Measurements from ENCODE around the gene GNG7.
"Not testable (repeated sequence)": the region's sequence is repeated elsewhere in the genome, so short reads cannot be mapped to it uniquely, and the experiment has no call there.

The GNG7 gene

DNA sequence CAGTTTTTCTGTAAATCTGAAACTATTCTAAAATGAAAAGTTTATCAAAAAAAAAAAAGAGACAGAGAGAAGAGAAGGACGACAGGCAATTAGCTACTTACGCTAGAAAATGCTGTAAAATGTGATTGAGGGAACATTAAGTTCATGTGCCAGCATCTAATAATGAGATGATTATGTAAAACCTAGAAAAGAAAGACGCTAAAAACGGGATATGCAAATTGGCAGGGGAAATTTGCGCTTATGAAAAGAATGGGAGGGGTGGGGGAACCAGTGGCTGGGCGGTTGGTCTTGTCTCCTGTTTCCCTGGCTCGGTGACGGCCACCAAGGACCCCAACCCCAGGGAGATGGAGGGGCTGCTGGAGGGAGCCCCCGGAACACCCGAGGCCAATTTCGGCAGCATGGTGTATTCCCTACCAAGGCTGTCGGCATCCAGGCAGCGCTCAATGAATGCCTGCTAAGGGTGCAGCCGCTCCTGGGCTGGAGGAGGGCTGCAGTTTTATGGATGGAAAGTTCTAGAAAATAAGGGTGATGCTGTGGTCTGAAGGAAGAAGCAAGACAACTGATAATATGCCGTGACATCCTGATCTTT is 34.2 kb downstream of the GNG7 start:
- no peak for TF ChIP-seq CTCF (IDR thresholded peaks at IDR 0.05; ENCODE audit: borderline replicate concordance, insufficient read depth, low read depth, low read length)
- H3K4me3 ChIP-seq (ENCODE audit: low read depth, low read length): no peak overlapping the region

DNA sequence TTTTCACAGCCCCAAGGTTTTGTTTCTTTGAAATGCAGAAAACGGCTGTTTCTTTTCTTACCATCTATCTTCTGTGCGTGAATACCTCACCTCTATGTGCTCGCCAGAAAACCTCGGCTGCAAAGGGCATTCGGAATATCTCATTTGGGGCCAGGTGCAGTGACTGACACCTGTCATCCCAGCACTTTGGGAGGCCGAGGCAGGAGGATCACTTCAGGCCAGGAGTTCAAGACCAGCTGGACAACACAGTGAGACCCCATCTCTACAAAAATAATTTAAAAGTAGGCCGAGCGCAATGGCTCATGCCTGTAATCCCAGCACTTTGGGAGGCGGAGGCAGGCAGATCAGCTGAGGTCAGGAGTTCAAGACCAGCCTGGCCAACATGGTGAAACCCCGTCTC is 35.1 kb downstream of the GNG7 start:
- not testable (repeated sequence) for H3K4me3 ChIP-seq (ENCODE audit: low read depth, low read length)

- TF ChIP-seq CTCF (IDR thresholded peaks at IDR 0.05; ENCODE audit: borderline replicate concordance, insufficient read depth, low read depth, low read length): no peak
- no peak overlapping the region for H3K4me3 ChIP-seq (ENCODE audit: low read depth, low read length)
Observed at GRCh38 chr19:2666344-2666994, 36.0 kb downstream of the GNG7 start.

DNA sequence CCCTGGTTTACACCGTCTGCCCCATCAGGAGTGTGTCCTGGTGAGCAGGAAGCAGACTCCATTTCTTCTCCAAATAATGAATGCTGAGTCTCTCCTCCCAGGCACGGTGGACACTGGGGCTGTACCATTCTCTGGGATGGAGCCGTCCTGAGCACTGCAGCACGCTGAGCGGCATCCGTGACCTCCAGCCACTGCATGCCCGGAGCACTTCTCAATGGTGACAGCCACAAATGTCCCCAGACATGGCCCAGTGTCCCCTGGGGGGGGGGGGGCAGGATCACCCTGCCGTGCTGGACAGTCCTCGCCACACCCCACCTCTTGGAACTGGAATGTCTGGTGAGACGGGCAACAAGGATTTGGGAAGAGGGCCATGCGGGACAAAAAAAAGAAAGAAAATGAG is 37.4 kb downstream of the GNG7 start:
- TF ChIP-seq CTCF (IDR thresholded peaks at IDR 0.05; ENCODE audit: borderline replicate concordance, insufficient read depth, low read depth, low read length): no peak
- H3K4me3 ChIP-seq (ENCODE audit: low read depth, low read length): no peak overlapping the region

- peak; percentile 43; the same call in 1 of the 2 replicates for TF ChIP-seq CTCF (IDR thresholded peaks at IDR 0.05; ENCODE audit: borderline replicate concordance, insufficient read depth, low read depth, low read length)
Observed at GRCh38 chr19:2663920-2664571, 38.4 kb downstream of the GNG7 start.

DNA sequence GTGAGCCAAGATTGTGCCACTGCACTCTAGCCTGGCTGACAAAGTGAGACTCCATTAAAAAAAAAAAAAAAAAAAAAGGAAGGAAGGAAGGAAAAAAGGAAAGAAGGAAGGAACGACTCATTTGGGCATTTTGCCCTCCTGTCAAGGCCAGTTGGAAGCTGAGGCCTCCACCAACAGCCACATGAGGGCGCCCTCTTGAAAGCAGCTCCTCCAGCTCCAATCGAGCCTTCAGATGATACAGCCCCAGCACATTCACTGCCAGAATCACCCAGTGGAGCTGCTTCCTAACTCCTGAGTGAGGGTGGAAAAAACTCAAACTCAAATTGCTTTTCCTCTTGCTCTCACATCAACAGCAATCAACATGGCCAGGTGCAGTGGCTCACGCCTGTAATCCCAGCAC is 40.9 kb downstream of the GNG7 start:
- no peak for TF ChIP-seq CTCF (IDR thresholded peaks at IDR 0.05; ENCODE audit: borderline replicate concordance, insufficient read depth, low read depth, low read length)
- no peak overlapping the region for H3K4me3 ChIP-seq (ENCODE audit: low read depth, low read length)

More at GRCh38 chr19:2663920-2664571, 38.4 kb downstream of the GNG7 start:
- H3K4me3 ChIP-seq (ENCODE audit: low read depth, low read length): no peak overlapping the region

DNA sequence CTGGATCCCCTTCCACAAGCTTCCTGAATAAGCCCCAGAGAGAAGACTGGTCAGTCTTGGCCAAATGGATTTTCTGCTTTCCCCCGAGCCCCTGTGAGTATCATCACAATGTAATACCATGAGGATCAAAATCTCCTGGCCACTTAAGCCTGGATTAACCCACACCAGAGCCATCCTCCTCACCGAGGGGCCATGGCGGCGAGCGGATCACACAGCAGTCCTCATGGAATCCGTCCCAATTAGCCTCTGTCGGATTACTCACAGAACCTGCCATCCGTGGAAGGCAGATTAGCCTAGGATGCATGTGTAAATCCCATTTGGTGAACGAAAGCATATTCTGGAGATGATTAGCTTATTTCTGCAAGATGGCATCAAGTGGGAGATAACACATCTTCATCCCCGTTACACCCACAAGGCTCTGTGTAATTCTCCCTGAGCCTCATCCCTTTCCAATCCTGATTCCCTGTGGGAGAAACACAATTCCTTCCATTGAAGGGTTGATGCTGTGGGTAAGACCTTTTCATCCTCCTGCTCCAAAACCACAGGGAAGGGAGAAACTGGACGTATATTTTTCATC is 42.5 kb downstream of the GNG7 start:
- H3K4me3 ChIP-seq (ENCODE audit: low read depth, low read length): no peak overlapping the region
- no peak for TF ChIP-seq CTCF (IDR thresholded peaks at IDR 0.05; ENCODE audit: borderline replicate concordance, insufficient read depth, low read depth, low read length)
